Liver (tissue), 9 donors: ENCODE data around the gene PRICKLE4. TPM values are rescaled to one million over a fixed set of nuclear protein-coding genes. Genes with fewer than 3 reads are reported as not detected.

Experiments used
- DNase-seq: peaks from one replicate; pipeline ENCODE4 v3.0.0-alpha.2; 2017; ENCODE audit warnings: low spot score
- H3K27ac ChIP-seq, 2 donors: one replicate each; pipeline ENCODE4 v1.7.0; 2013; ENCODE audit warnings: inconsistent platforms in 2 of 2, low read length in 2 of 2, control low read depth in 1 of 2, low read depth in 1 of 2, mild to moderate bottlenecking in 1 of 2
- H3K27me3 ChIP-seq, 4 donors: one replicate each; pipeline versions ENCODE4 v1.6.1 to v1.7.0; 2013; ENCODE audit warnings: low read length in 3 of 4, inconsistent platforms in 1 of 4, mild to moderate bottlenecking in 1 of 4, moderate library complexity in 1 of 4; ENCODE audit not compliant: control insufficient read depth in 4 of 4, insufficient read depth in 4 of 4
- H3K36me3 ChIP-seq, 4 donors: one replicate each; pipeline versions ENCODE4 v1.6.1 to v1.7.0; 2013; ENCODE audit warnings: low read length in 3 of 4, mild to moderate bottlenecking in 3 of 4, low read depth in 1 of 4, moderate library complexity in 1 of 4; ENCODE audit not compliant: control insufficient read depth in 4 of 4, insufficient read depth in 3 of 4
- H3K4me1 ChIP-seq, 4 donors: one replicate each; pipeline versions ENCODE4 v1.6.1 to v1.7.0; 2013; ENCODE audit warnings: low read length in 3 of 4, mild to moderate bottlenecking in 3 of 4, moderate library complexity in 1 of 4; ENCODE audit not compliant: control insufficient read depth in 4 of 4, insufficient read depth in 4 of 4
- H3K4me3 ChIP-seq, 3 donors: one replicate each; pipeline versions ENCODE4 v1.6.1 to v1.7.0; 2013; ENCODE audit warnings: low read length in 3 of 3, control low read depth in 1 of 3, low read depth in 1 of 3, mild to moderate bottlenecking in 1 of 3
- H3K9ac ChIP-seq, 2 donors: one replicate each; pipeline ENCODE4 v1.7.0; 2013; ENCODE audit warnings: low read length in 2 of 2, mild to moderate bottlenecking in 2 of 2, moderate library complexity in 2 of 2, control low read depth in 1 of 2, low read depth in 1 of 2
- H3K9me3 ChIP-seq, 4 donors: one replicate each; pipeline versions ENCODE4 v1.6.1 to v1.7.0; 2013; ENCODE audit warnings: low read length in 3 of 4; ENCODE audit not compliant: control insufficient read depth in 4 of 4
- ATF3 ChIP-seq: IDR thresholded peaks from 2 replicates; pipeline ENCODE4 v1.6.1; 2016; ENCODE audit warnings: antibody characterized with exemption
- CTCF ChIP-seq: fragments of 150-350 bp; IDR thresholded peaks from 2 replicates; pipeline ENCODE4 v1.5.1; 2017; ENCODE audit warnings: improper control_type of control experiment, low read depth, low read length; ENCODE audit not compliant: missing input control
- EGR1 ChIP-seq, 2 donors: IDR thresholded peaks; 2 replicates each; pipeline ENCODE4 v1.6.1; 2016 to 2018; ENCODE audit warnings: antibody characterized with exemption in 2 of 2, low read depth in 2 of 2
- FOXA1 ChIP-seq: IDR thresholded peaks from 2 replicates; pipeline ENCODE4 v1.6.1; 2016; ENCODE audit warnings: antibody characterized with exemption
- FOXA2 ChIP-seq: IDR thresholded peaks from 2 replicates; pipeline ENCODE4 v1.6.1; 2016; ENCODE audit warnings: antibody characterized with exemption
- GABPA ChIP-seq, 2 donors: IDR thresholded peaks in 1 of 2; conservative IDR thresholded peaks in 1 of 2; 2 replicates each; pipeline ENCODE4 v1.6.1; 2016; ENCODE audit warnings: antibody characterized with exemption in 2 of 2, mild to moderate bottlenecking in 1 of 2, moderate library complexity in 1 of 2
- HNF4A ChIP-seq, 2 donors: conservative IDR thresholded peaks; 2 replicates each; pipeline ENCODE4 v1.6.1; 2016; ENCODE audit warnings: antibody characterized with exemption in 2 of 2, mild to moderate bottlenecking in 2 of 2
- HNF4G ChIP-seq: IDR thresholded peaks from 2 replicates; pipeline ENCODE4 v1.6.1; 2016; ENCODE audit warnings: antibody characterized with exemption
- JUND ChIP-seq, 2 donors: IDR thresholded peaks; 2 replicates each; pipeline ENCODE4 v1.6.1; 2016; ENCODE audit warnings: antibody characterized with exemption in 2 of 2
- MAX ChIP-seq: IDR thresholded peaks from 2 replicates; pipeline ENCODE4 v1.6.1; 2016; ENCODE audit warnings: antibody characterized with exemption
- NR2F2 ChIP-seq: IDR thresholded peaks from 2 replicates; pipeline ENCODE4 v1.6.1; 2016; ENCODE audit warnings: antibody characterized with exemption
- RAD21 ChIP-seq, 2 donors: IDR thresholded peaks; 2 replicates each; pipeline ENCODE4 v1.6.1; 2016; ENCODE audit warnings: antibody characterized with exemption in 2 of 2, mild to moderate bottlenecking in 2 of 2
- RXRA ChIP-seq, 2 donors: IDR thresholded peaks; 2 replicates each; pipeline ENCODE4 v1.6.1; 2017 to 2018; ENCODE audit warnings: antibody characterized with exemption in 2 of 2, mild to moderate bottlenecking in 1 of 2
- SP1 ChIP-seq: IDR thresholded peaks from 2 replicates; pipeline ENCODE4 v1.6.1; 2018; ENCODE audit warnings: antibody characterized with exemption, mild to moderate bottlenecking
- TAF1 ChIP-seq: conservative IDR thresholded peaks from 2 replicates; pipeline ENCODE4 v1.6.1; 2016; ENCODE audit warnings: antibody characterized with exemption, mild to moderate bottlenecking
- YY1 ChIP-seq: IDR thresholded peaks from 2 replicates; pipeline ENCODE4 v1.6.1; 2016; ENCODE audit warnings: antibody characterized with exemption, mild to moderate bottlenecking
- ZBTB33 ChIP-seq: IDR thresholded peaks from 2 replicates; pipeline ENCODE4 v1.6.1; 2016; ENCODE audit warnings: antibody characterized with exemption
- WGBS: extraction: QIAGEN DNeasy Blood & Tissue Kit; methylation state at CpG from one replicate; pipeline ENCODE4 v1.1.7; 2013; 5-methylcytosine and 5-hydroxymethylcytosine counted together
- polyA plus RNA-seq, 2 donors: library from polyadenylated mRNA; stranded (reverse) in 1 of 2; unstranded in 1 of 2; fragments of 200-250 nt in 1 of 2; fragments of >200 nt in 1 of 2; fragmentation: Nextera tagmentation in 1 of 2; extraction: Ambion mirVana in 1 of 2; gene quantifications; one replicate each; pipeline versions ENCODE4 v1.2.1 to v1.2.3, GENCODE V29; 2013 to 2015
- total RNA-seq, 2 donors: library from RNA; depleted of rRNA; stranded (reverse); fragments of >200 nt; gene quantifications; one replicate each; pipeline ENCODE4 v1.2.3, GENCODE V29; 2014
- TF ChIP-seq, protein P1 (sequence below): IDR thresholded peaks from 2 replicates; pipeline ENCODE4 v1.6.1; 2016; ENCODE audit warnings: antibody characterized with exemption, mild to moderate bottlenecking
- donor health status: healthy.
- donor health status: healthy.
- donor health status: healthy.
- donor health status: healthy.
- donor health status: healthy.

The PRICKLE4 gene
- total and polyA plus RNA-seq, 4 donors: 0.37 to 1.4 (median 0.98) TPM; not detected in 1

GRCh38 chr6:41750374-41750773 lies 30.2 kb upstream of the PRICKLE4 start:
- Histone ChIP-seq H3K9me3 (no peaks in the 10 kb centered on the region), H3K27me3 (no peaks in the 10 kb centered on the region), H3K27ac (no peak overlapping the region), H3K9ac (no peak overlapping the region), H3K4me3 (no peak overlapping the region), H3K36me3 (no peaks in the 10 kb centered on the region), H3K4me1 (no peaks in the 10 kb centered on the region)
- TF ChIP-seq YY1: no peak
- TF ChIP-seq EGR1 (IDR thresholded peaks at IDR 0.05; ENCODE audit: low read depth in 2 of 2): no peak
- TF ChIP-seq RAD21 (IDR thresholded peaks at IDR 0.05): no peak
- no peak for TF ChIP-seq FOXA2
- TF ChIP-seq HNF4G: no peak
- TF ChIP-seq, protein P1, sequence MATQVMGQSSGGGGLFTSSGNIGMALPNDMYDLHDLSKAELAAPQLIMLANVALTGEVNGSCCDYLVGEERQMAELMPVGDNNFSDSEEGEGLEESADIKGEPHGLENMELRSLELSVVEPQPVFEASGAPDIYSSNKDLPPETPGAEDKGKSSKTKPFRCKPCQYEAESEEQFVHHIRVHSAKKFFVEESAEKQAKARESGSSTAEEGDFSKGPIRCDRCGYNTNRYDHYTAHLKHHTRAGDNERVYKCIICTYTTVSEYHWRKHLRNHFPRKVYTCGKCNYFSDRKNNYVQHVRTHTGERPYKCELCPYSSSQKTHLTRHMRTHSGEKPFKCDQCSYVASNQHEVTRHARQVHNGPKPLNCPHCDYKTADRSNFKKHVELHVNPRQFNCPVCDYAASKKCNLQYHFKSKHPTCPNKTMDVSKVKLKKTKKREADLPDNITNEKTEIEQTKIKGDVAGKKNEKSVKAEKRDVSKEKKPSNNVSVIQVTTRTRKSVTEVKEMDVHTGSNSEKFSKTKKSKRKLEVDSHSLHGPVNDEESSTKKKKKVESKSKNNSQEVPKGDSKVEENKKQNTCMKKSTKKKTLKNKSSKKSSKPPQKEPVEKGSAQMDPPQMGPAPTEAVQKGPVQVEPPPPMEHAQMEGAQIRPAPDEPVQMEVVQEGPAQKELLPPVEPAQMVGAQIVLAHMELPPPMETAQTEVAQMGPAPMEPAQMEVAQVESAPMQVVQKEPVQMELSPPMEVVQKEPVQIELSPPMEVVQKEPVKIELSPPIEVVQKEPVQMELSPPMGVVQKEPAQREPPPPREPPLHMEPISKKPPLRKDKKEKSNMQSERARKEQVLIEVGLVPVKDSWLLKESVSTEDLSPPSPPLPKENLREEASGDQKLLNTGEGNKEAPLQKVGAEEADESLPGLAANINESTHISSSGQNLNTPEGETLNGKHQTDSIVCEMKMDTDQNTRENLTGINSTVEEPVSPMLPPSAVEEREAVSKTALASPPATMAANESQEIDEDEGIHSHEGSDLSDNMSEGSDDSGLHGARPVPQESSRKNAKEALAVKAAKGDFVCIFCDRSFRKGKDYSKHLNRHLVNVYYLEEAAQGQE: no peak
- TF ChIP-seq SP1: no peak
- TF ChIP-seq RXRA (IDR thresholded peaks at IDR 0.05): no peak
- TF ChIP-seq FOXA1: no peak
- TF ChIP-seq JUND (IDR thresholded peaks at IDR 0.05): no peak
- TF ChIP-seq TAF1: no peak
- TF ChIP-seq HNF4A (conservative IDR thresholded peaks at IDR 0.05): no peak
- TF ChIP-seq ZBTB33: no peak
- TF ChIP-seq GABPA (IDR thresholded peaks at IDR 0.05 in 1 of 2, conservative IDR thresholded peaks at IDR 0.05 in 1 of 2): no peak
- TF ChIP-seq CTCF: no peak
- TF ChIP-seq ATF3: no peak
- TF ChIP-seq NR2F2: no peak
- no peak for TF ChIP-seq MAX
- WGBS: 96% methylated on average over 3 of the region's 3 CpGs
- no peak for DNase-seq
